GM21717 (cell line): ENCODE measurements around the gene NRCAM.

Source experiments
- ATAC-seq: cut with Tn5 transposase; IDR thresholded peaks from one replicate; pipeline ENCODE4 v1.9.1; 2021; ENCODE audit warnings: mild to moderate bottlenecking, moderate library complexity; ENCODE audit not compliant: unreplicated experiment

NRCAM gene

GRCh38 chr7:108427766-108428165 lies 28.5 kb downstream of the NRCAM start:
- no peak for ATAC-seq

DNA sequence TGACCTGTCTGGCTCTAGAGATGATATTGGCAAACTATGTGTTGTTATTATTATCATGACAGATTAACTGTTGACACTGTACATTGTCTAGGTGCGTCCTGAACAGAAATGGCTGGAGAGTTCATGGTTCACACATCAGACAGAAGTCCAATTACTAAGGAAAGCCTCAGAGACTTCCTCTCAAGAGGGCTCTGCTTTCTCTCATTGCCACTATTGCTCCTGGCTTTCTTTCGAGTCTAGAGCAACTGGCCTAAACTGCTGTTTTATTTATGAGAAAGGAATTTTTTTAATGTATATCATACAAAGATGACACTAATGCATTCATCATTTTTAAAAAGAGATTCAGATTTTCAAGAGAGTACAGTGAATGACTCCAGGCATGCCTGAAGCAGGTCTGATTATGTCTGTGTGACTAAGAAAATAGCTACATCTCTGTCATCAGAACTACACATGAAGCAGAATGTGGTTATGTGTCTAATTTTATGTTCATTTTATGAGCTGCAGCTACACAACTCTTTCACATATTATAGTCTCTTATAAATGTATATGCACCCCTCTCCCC lies 30.4 kb downstream of the NRCAM start:
- ATAC-seq: no peak

- no peak for ATAC-seq
Observed at GRCh38 chr7:108424013-108424412, 32.2 kb downstream of the NRCAM start.

GRCh38 chr7:108423089-108423989 lies 32.9 kb downstream of the NRCAM start:
- ATAC-seq: no peak

DNA sequence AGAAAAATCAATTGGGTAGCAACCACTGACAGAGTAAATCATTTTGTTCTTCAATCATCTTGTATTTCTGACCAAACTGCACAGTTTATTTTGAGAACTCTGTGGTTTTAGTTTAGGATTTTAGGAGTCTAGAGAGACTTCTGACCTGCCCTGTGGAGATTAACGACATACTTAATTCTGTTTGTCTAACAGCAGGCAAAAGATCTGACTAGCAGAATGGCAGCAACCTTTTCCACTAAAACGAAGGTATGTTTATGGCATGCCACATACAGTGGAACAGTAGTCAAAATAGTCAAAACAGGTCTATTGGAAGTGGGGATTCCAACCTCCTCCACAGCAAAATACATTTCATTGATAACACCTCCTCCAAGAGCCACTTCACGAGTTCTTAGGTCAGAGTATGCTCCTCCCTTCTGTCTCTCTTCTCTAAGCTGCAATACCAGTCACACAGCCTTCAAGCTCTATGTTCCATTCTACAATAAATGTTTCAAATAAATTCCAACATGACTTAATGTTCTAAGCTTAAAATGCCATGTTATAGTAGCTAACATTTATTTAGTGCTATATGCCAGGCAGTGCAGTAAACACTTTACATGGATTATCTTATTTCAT lies 34.4 kb downstream of the NRCAM start:
- ATAC-seq: no peak

- no peak for ATAC-seq
Observed at GRCh38 chr7:108419961-108420908, 36.0 kb downstream of the NRCAM start.

- no peak for ATAC-seq
Observed at GRCh38 chr7:108418946-108419345, 37.3 kb downstream of the NRCAM start.

DNA sequence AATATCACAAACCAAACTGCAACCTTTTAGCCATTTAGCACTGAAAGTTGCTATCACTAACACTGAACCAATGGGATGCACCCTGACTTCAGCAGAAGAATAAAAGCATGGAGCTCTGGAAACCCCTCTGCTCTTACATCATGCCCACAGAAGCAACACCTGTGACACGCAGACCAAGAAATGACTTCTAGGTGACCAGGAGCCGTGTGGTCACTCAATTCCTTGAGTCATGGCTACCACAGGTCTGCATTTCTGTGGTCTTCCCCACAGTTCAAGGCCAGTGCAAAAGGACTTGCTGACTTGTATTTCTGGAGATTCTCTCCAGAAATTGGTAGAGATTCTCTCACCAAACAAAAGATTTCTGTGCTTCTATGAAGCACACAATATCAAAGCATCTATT lies 38.3 kb downstream of the NRCAM start:
- no peak for ATAC-seq

- ATAC-seq: no peak
Observed at GRCh38 chr7:108417144-108417543, 39.1 kb downstream of the NRCAM start.

- ATAC-seq: peak; percentile 94
Observed at GRCh38 chr7:108415821-108416536, 40.3 kb downstream of the NRCAM start.

DNA sequence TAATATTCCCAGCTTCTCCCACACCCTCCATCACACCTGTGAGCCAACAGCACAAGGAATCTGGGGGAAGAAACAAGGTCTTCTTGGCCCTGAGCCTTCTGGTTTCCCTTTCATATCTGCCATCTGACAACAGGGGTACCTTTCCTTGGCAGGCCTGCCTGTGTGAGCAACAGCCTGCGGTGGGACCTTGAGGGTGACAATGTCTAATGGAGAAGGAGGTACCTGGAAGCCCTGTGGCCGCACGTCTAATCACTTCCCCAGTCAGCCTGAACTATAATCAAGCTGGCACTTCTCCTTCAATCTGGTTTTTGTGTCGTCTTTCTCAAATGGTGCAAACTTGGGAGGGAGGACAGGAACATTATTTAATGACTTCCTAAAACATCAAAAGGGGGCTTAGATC lies 41.2 kb downstream of the NRCAM start:
- ATAC-seq: no peak

GRCh38 chr7:108413782-108414492 lies 42.3 kb downstream of the NRCAM start:
- no peak for ATAC-seq

DNA sequence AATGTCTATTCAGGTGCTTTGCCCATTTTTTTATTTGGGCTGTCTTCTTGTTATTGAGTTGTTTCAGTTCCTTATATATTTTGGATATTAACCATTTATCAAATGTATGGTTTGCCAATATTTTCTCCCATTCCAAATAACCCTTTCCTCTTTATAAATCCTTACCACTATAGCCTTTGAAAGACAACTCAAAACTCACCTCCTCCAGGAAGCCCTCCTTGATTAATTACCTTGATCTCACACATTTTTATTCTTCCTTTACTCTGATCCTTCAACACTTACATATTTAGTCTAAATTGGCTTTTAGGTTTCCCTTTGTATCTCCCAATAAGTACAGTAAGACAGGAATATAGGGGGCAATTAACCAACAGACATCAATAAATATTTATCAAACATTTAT lies 42.9 kb downstream of the NRCAM start:
- ATAC-seq: no peak

GRCh38 chr7:108409146-108409545 lies 47.1 kb downstream of the NRCAM start:
- no peak for ATAC-seq

DNA sequence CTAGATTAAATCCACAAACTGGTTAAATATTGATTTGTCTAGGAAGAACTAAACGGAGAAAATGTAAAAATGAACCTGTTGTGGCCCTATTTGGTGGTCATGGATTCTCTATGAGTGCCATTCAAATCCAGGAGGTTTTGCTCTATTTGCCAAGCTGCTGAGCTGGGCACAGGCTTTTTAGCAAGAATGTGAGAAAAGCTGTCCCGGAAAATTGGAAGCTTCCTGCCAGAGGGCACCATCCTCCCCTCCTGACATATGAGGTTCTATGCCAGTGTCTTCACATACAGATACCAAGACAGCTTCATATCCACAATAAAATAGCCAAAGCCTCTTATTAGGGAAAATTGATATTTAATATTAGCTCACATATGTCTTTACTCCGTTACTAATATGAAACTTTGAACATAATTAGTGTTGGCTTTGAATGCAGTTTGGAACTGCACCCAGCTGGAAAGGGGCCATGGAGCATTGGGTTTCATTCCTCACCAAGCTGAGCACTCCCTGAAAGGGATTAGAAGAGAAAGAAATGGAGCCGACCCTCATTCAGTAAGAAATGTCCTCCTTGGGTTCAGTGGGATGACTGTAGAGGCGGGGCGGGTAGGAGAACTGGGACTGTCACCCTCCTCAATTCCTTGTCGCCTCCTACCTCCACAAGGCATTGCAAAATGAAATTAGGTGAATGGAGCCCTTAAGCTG lies 47.8 kb downstream of the NRCAM start:
- ATAC-seq: no peak

DNA sequence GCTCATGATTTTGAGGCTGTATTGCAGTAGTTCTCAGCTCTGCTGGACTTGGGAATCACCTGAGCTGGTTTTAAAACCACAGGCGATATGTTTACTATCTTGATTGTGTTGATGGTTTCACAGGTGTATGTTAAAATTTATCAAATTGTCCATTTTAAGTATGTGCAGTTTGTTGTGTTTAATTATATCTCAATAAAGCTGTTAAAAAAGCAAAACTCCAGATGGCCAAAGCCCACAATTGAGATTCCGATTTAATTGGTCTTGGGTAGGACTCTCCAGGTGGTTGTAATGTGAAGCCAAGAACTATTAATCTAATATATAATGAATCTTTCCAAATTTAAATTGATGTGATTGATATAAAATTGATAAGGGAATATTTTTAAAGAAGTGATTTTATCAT lies 48.6 kb downstream of the NRCAM start:
- no peak for ATAC-seq

GRCh38 chr7:108406222-108406890 lies 49.9 kb downstream of the NRCAM start:
- no peak for ATAC-seq
